RPMI7951 (cell line): ENCODE measurements around the gene VOPP1. TPM values are rescaled to one million over a fixed set of nuclear protein-coding genes. Genes with fewer than 3 reads are reported as not detected.
"Not testable (repeated sequence)": the region's sequence is repeated elsewhere in the genome, so short reads cannot be mapped to it uniquely, and the experiment has no call there.

Experiments used
- DNase-seq: peaks from one replicate; pipeline ENCODE4 v3.0.0-alpha.2; 2012; ENCODE audit warnings: low read depth
- total RNA-seq: library from RNA; depleted of rRNA; stranded (reverse); fragments of >200 nt; shearing (Covaris generic); gene quantifications from 2 replicates; pipeline ENCODE4 v1.2.3, GENCODE V29; 2014

Gene VOPP1
- total RNA-seq, 1 experiment from 2014 or later = 89.6 TPM

DNA sequence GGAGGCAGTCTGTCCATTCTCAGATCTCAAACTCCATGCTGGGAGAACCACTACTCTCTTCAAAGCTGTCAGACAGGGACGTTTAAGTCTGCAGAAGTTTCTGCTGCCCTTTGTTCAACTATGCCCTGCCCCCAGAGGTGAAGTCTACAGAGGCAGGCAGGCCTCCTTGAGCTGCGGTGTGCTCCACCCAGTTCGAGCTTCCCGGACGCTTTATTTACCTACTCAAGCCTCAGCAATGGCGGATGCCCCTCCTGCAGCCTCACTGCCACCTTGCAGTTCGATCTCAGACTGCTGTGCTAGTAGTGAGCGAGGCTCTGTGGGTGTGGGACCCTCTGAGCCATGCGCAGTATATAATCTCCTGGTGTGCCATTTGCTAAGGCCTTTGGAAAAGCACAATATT lies 10.4 kb upstream of the VOPP1 start:
- DNase-seq = not testable (repeated sequence)

DNA sequence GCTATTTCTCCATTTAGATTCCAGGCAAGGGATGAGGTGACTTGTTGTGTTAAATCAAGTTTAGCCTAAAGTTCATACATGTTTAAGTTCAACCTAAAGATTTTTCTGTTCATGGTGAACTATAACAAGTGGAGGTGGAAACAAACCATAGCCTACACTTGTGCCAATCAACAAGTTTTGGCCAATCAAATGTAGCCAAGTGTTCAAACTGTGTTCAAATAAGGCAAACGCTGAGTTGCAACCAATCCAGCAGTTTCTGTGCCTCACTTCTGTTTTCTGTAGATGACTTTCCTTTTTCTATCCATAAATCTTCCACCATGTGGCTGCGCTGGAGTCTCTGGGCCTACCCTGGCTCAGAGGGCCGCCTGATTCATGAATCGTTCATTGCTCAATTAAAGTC lies 4.5 kb upstream of the VOPP1 start:
- no peak for DNase-seq

DNA sequence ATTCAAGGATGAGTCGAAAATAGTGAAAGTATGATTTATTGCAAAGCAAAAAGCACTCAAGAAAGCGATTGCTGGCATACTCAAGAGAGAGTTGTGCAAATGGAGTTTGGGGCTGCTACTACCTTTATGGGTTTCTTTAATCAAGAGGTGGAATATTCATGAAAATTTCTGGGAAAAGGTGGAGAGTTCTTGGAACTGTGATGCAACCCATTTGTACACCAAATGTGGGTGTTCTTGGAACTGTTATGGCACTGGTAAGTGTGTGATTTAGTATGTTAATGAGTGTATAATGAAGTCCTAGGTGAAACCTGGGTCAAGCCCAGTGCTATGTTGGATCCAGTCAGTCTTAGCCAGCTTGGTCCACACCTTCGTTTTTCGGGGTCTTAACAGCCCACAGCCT lies 3.4 kb upstream of the VOPP1 start:
- DNase-seq = no peak

DNA sequence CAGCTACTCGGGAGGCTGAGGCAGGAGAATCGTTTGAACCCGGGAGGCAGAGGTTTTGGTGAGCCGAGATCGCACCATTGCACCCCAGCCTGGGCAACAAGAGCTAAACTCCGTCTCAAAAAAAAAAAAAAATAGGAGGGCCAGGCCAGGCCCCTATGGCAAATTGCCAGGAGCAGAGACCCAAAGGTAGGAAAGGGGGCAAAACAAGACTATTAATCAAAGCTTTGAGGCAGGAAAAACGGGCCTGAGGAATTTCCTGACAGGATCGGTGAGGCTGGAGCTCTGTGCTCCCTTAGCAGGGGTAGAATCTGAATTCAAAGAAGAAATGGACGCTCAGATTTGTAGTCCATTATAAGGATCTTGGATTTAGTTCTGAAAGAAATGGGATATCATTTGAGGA lies 2.8 kb upstream of the VOPP1 start:
- DNase-seq = no peak

DNA sequence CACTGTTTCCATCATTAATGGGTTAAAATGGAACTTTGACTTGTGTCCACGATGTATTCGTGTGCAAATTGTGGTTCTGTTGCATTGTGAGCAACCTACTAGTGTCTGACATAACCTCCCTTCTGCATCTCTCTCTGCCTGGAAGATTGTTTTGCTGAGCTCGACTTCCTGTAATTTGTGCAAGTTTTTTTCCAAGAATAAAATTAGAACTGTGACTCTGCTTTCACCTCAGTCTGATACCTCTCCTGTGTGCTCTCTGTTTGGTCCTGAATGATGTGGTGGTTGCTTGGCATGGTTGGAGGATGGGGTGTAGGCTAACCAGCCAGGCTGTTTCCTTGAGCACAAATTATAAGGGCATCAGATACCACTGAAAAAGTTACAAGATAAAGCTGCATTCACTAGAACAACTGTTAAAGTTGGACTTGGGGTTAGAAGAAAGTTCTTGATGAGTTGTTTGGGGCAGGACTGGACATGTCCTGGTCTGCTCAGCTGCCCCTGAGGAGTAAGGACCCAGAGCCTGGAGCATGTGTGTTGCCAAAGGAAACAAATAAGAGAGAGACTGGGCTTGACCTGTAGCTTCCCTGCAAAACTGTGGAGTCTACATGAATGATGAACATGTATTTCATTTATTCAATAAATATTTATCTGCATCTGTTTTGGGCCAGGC lies 1.9 kb upstream of the VOPP1 start:
- peak; percentile 7 for DNase-seq

DNA sequence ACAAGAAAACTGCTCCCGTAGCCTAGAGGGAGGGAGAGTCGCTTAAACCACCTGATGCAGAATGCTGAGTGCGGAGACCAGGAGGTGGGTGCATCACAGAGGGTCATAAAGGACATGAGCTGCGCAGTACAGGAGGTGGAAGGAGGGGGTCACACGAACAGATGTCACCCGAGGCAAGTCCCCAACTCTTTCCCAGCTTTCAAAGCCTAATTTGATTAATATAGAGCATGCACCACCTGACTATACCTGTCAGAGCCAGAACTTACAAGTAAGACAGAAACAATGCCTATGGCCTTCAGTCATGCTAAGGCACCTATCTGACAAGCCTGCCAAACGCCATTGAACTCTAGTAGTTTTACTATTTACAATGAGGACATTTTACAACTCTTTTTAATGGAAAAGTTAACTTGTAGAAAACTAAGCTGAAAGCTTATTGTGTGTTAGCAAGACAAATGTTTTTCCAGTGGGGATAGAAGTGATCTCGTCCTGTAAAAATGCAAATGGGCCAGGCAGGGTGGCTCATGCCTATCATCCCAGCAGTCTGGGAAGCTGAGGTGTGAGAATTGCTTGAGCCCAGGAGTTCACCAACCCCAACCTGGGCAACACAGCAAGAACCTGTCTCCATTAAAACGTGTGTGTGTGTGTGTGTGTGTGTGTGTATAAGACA lies 1.1 kb upstream of the VOPP1 start:
- peak; percentile 18 for DNase-seq

DNA sequence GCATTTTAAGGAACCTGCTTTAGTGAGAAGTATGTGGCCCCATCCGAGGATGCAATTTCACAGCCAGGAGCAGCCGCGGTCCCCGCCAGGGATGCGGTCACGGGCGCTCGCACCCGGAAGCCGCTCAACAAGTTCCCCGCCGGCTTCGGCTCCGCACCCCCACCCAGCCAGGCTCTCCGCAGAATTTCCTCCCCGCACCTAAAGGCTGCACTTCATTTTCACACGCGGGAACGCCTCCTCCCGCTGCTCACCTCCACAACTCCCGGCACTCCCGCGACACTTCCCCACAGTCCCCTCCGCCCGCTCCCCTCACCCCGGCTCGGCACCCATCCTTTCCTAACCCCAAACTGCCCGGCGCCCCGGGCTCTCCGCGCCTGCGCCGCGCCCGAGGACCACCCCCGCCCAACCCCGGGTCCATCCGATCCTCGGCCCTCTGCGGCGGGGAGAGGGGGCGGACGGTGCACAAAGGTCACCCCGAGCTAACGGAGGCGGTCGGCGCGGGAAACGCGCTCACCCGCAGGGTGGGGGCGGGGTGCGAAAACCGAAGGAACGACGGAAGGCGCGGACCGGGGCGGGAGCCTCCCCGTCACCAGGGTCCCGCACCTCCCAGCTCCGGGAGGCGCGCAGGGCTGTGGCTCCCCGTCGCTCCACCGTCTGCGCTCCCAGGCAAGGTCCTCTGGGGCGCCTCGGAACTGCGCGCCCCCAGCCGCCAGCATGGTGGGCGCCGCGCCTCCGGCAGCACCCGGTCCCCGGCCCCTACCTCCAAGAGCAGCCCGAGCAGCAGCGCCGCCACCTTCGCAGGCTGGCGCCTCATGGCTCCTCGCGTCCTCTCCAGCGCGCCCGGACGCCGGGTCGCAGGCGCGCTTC lies 558 bp downstream of the VOPP1 start:
- peak; percentile 56 for DNase-seq

DNA sequence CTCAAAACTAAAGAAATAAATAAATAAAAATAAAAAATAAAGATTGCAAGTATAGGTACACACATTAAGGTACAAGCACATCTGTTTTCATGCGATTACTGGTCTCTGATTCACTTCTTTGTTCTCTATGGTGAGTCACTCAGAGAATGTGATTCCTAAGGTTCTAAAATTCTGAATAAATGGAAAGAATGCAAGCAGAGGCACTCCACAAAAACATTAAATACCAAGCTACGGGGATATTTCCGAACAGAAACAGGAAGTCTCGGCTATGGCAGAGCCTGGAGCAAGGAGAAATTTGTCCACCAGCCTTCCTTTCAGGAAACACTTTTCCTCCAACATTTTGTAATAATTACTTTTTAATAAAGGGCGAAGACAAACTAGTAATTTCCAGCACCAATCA lies 1.4 kb downstream of the VOPP1 start:
- DNase-seq = peak; percentile 87

DNA sequence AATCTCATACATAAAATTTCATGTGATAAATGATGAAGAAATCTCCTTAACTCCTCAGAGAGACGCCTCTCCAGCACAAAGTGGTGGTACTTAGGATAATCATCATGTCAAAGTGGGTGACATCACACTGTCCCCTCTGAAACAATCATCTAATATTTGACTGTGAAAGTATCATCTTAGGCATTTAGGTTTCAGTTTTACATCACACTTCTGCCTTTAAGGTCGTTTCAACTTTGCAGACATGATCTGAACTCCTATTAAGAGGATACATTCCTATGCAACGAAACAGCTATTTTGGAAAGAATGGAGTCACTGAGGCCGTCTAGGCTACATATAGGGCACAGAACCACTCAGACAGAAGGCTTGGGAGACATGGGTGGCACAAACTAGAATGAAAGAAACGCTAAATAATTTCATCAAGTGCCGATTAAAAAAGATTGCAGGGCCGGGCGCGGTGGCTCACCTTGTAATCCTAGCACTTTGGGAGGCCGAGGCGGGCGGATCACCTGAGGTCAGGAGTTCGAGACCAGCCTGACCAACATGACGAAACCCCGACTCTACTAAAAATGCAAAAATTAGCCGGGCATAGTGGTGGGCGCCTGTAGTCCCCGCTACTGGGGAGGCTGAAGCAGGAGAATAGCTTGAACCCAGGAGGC lies 2.0 kb downstream of the VOPP1 start:
- peak; percentile 39 for DNase-seq

DNA sequence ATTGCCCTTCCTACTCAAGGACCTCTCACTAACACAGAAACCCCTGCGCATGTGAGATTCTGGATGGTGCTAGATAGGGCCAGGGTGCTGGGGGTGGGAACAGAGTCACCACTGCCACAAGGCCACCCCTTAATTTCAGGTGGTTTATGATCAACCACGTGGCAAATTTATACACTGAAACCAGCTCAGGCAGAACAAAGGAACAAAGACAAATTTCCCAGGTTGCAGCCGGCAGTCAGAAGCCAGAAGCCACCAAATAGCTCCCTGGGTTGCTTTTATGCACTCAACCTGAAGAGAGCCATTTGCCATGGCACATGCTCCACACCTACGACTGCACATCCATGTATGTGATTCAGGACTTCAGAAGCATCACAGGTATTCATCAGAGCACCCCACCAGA lies 2.5 kb downstream of the VOPP1 start:
- DNase-seq = no peak

DNA sequence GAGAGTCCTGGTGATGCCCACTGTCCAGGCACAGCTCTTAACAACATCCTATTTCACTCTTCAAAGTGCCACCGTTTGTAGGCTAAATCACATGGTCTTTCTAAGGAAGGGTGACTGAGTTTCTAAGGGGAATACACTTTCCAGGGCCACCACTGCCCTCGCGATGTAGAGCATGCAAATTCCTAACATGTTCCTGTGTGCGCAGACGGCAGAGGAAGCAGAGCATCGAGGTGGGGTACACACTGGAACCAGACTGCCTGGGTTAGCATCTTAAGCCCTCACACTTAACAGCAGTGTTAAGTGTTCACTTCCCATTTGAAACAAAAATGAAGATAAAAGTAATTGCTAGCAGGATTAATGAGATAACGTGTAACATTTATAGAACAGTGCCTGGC lies 3.0 kb downstream of the VOPP1 start:
- no peak for DNase-seq

DNA sequence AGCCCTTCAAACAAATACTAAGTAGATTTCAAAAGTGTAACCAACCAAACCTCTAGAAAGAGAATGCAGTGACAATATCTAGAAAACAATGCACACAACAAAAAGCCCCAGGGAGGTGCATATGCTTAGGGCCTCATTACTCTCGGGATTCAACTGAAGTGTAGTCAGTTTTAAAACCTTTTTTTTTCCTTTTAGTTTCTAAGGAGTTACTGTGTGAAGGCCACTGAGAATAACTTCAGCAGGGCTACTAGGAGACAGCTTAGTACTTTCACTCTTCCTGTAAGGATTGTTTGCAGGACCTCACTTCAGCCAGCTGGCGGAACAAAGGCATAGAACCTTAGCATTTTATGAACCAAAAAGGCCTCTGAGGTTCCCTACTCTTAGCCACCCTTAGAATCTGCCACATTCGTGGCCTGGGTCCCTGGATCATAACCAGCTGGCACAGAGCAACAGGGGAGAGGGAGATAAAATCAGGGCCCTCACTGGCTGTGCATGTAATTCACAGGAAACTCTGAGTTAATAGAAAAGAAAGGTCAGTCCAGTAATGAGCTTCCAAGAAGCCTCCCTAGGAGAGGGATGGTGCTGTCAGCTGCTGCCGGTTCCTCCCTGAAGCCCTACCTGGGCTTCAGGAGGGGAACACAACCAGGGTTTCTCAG lies 3.6 kb downstream of the VOPP1 start:
- peak; percentile 24 for DNase-seq

DNA sequence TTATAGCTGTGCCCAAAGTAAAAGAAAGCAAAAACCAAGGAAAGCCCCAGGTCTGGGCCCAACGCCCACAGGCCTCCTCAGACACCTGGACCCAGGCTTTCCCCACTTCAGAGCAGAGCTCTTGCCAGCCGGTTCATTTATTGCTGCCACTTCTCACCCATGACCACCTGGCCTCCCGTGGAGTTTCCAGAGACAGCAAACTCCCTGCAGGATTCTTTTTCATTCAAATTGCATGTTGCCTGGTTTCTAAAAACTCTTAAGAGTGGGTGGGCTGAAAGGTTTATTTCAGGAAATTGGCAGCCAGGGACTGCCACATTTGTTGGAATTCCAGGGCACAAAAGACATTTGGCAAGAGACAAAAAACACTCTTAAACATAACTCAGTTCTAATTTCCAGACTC lies 4.7 kb downstream of the VOPP1 start:
- no peak for DNase-seq

DNA sequence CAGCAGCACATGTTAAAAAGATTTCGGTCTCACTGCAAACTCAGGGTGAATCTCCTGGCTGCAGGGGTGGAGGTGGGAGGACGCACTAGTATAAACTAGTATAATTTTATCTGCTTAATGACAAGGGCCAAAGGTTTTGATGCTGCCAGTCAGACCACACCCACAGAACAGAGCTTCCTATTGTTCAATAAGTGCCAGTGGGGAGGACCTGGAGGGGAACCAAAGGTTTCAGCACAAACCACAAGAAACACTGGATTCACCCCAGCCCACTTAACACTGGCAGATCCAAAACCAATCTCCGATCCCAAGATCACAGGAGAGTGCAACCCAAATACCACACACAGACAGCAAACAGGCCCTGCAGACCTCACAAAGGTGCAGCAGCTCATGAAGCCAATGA lies 6.6 kb downstream of the VOPP1 start:
- peak; percentile 54 for DNase-seq

DNA sequence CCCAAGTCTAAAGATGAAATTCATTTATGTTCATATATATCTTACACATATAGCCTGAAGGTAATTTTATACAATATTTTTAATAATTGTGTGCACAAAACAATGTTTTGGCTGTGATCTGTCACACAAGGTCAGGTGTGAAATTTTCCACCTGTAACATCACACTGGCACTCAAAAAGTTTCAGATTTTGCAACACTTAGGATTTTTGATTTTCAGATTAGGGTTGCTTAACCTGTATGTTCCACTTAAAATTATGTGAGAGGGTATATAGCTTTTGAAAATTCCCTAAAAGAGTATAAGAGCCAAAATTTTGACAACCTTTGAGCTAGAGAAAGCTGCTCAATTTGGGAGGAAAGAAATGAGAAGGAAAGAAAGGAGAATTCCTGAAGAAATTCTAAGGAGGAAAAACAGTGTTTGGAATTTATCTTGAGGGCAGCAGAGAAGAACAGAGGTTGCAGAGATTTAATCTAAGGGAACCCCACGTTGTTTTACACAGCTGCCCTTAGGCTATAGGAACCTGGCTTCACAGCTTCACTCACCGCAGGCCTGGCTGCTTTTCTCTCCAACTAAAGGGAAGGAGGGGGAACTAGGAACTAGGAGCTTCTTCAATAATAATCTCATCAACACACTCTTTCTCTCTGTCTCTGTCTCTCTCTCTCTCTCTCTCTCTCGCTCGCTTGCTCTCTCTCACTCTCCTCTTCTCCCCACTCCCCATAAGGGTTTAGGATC lies 8.5 kb downstream of the VOPP1 start:
- DNase-seq = peak; percentile 81

DNA sequence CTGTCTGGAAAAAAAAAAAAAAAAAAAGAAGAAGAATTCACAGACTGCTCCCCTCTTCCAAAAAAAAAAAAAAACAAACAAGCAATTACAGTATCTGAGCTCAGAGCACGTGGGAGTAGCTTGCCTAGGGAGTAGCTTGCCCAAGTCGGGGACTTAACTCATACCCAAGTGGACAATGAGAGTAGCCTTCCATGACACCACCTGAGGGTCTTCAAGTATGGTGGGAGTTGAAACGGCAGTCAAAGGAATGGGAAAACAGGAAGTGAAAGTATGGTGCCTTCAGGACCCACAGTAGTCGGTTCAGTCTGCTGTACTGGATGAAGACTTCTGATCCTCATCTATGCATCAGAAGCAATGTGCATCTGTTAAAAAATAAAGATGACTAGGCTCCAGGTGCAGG lies 10.6 kb downstream of the VOPP1 start:
- no peak for DNase-seq

DNA sequence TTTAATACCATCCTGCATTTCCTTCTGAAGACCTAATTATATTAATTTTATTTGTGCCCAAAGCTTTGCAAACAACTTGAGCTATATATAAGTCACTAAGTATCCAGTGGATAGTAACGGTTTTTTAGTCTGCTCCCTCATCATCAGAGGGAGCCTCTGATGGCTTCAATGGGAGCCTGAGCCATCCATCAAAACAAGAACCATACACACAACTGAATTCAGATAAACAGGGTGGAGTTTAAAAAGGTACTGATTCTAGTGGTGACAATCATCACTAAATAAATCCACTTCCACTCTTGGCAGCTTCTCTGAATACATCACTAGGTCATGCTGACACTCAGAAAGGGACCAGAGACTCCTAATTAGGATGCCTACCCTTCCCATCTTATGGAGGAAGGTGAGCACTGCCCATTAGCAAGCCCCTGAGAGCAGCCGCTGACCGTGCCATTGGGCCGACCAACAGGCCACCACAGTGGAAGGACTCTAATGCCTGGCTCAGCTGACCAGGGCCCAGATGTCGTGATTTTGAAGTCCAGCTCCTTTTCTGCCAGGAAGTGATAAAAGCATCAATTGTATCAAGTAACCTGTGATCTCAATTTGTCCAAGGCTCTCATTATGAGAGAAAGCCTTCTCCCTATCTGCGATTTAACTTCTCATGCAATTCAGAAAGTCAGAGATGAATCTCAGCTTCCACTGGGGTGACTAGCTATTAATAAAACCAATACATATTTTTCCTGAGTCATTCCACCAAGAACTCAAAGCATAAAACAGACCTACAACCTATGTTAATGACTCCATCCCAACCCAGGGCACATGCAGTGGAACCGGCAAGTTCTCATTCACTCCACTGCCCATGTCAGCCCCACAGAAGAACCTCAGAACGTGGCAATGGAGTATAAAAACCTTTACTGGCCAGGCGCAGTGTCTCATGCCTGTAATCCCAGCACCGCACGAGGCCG lies 13.1 kb downstream of the VOPP1 start:
- no peak for DNase-seq

DNA sequence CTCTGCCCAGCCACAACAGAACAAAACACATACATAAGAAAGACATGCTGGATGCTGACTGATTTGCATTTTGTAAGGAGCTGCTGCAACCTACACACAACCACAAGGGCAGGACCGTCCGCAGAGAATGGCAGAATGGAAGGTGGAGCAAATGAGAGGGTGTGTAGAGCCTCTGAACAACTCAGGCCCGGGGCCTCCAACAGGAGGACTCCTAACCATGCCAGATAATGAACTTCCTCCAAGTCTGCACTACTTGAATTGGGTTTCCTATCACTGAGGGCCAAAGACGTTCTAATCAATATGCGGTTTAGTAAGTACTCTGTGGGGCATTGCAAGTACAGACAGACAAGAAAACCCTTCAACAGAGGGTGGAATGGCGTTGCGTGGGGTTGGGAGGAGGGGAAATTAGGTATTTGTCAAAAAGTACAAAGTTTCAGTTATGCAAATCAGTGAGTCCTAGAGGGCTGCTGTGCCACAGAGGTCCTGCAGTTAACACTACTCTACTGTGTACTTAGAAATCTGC lies 14.6 kb downstream of the VOPP1 start:
- DNase-seq = no peak

DNA sequence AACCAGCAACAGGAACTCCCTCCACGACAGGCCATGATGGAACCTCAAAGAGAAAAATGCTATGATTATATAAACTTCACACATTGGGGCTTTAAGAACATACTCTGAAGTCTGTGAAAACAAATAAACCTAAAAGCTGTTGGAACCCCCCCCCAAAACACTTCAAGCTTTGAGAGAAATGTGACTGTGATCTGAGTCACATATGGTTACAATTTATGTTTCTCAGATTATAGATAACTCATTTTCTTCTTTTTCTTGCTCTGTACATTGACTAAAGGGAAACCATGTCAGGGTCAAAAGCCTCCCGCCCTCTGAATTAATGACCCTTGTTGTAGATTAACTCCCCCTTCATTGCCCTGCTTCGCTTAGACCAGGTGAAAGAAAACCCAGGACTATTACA lies 15.8 kb downstream of the VOPP1 start:
- no peak for DNase-seq

DNA sequence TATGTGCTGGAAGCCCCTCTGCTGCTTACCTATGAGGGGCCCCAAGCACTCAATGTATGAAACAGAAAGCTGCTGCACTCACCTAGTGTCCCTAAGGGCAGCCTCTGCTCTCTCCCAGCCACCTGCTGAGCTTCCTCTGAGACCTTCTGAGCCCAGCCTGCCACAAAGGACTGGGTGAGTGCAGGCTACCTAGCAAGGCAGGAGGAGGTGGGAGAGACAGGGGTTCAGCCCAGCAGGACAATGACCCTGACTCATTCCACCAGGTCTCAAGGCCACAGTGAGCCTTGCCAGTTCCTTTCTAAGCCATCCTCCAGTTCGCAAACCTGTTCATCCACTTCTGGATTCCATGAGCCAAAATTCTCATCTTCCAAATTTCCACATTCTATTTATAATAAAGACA lies 16.3 kb downstream of the VOPP1 start:
- DNase-seq = no peak
